Stimulated activated CD8-positive, alpha-beta memory T cell treated with anti-CD3 and anti-CD28 coated beads, Interleukin-15, amount 100 ng/mL, for 1 hour (primary cell): ENCODE results near the gene GSTO2.

Experiments
- DNase-seq: peaks from one replicate; pipeline ENCODE4 v3.0.0-alpha.2; 2020; ENCODE audit warnings: low read depth

The GSTO2 gene

GRCh38 chr10:104326991-104327610 is 58.1 kb downstream of the GSTO2 start:
- no peak for DNase-seq

GRCh38 chr10:104327745-104328645 is 59.0 kb downstream of the GSTO2 start:
- DNase-seq, result no peak

GRCh38 chr10:104328646-104328895 is 59.6 kb downstream of the GSTO2 start:
- no peak for DNase-seq

GRCh38 chr10:104328896-104329710 is 60.1 kb downstream of the GSTO2 start:
- DNase-seq, result no peak

GRCh38 chr10:104329735-104330134 is 60.8 kb downstream of the GSTO2 start:
- no peak for DNase-seq

- no peak for DNase-seq
Measured at GRCh38 chr10:104330168-104331110, 61.5 kb downstream of the GSTO2 start.

GRCh38 chr10:104331208-104331838 is 62.3 kb downstream of the GSTO2 start:
- DNase-seq, result no peak

- DNase-seq, result no peak
Measured at GRCh38 chr10:104332243-104333031, 63.5 kb downstream of the GSTO2 start.

GRCh38 chr10:104333032-104333727 is 64.2 kb downstream of the GSTO2 start:
- peak; percentile 44 for DNase-seq

GRCh38 chr10:104333728-104334373 is 64.9 kb downstream of the GSTO2 start:
- DNase-seq, result no peak

- no peak for DNase-seq
Measured at GRCh38 chr10:104334561-104334960, 65.6 kb downstream of the GSTO2 start.

- no peak for DNase-seq
Measured at GRCh38 chr10:104334965-104335650, 66.1 kb downstream of the GSTO2 start.

GRCh38 chr10:104336821-104337467 is 68.0 kb downstream of the GSTO2 start:
- no peak for DNase-seq

- DNase-seq, result no peak
Measured at GRCh38 chr10:104337521-104337984, 68.6 kb downstream of the GSTO2 start.

- peak; percentile 46 for DNase-seq
Measured at GRCh38 chr10:104337985-104338735, 69.2 kb downstream of the GSTO2 start, which contains the start of gene ITPRIP. ITPRIP (minus strand) TSS chr10:104338465; CDS start chr10:104316051, 22,414 bp downstream.

GRCh38 chr10:104339469-104340110 is 70.6 kb downstream of the GSTO2 start:
- DNase-seq, result no peak

- DNase-seq, result no peak
Measured at GRCh38 chr10:104340111-104340526, 71.1 kb downstream of the GSTO2 start.
